ENCODE results near the gene YBX2. TPM values are rescaled to one million over a fixed set of nuclear protein-coding genes. Genes with fewer than 3 reads are reported as not detected.

Gene YBX2
- total RNA-seq, 1 experiment from 2014 or later, result 54.9 TPM

GRCh38 chr17:7327056-7327455, 32.6 kb upstream of the YBX2 start:
- H3K9me3 ChIP-seq (ENCODE audit: control insufficient read depth, insufficient read depth, low read depth, low read length), result no peaks in the 10 kb centered on the region
- TF ChIP-seq TCF7L2 (IDR thresholded peaks at IDR 0.05; ENCODE audit: low read depth, low read length), result no peak
- TF ChIP-seq SIN3A (IDR thresholded peaks at IDR 0.05; ENCODE audit: borderline replicate concordance, insufficient read depth, low read depth, low read length), result no peak
- TF ChIP-seq CTCF (IDR thresholded peaks at IDR 0.05), result no peak
- no peak for TF ChIP-seq REST (IDR thresholded peaks at IDR 0.05; ENCODE audit: insufficient read depth in 1 of 2, low read depth in 2 of 2, low read length in 1 of 2)
- no peak for TF ChIP-seq POLR2AphosphoS5 (IDR thresholded peaks at IDR 0.05; ENCODE audit: low read depth, low read length)
- intact Hi-C loops (cut with micrococcal nuclease; ENCODE audit: unreplicated experiment) (no loop called here), in situ Hi-C loops (cut with HindIII; ENCODE audit: low pct_unique_long_range_greater_than_20kb, low sequenced_read_pairs) (no loop called here)
- no peak overlapping the region for H3K27ac ChIP-seq (ENCODE audit: low read length)
- DNase-seq (ENCODE audit: low read depth, low spot score) (no peak), ATAC-seq (no peak)
- ChIA-PET CTCF (no interaction called here), POLR2A (no interaction called here)
- H3K27me3 ChIP-seq (ENCODE audit: control insufficient read depth, insufficient read depth, low read length), result no peaks in the 10 kb centered on the region
- BruUV-seq (replicated peaks), result no TSS peak
- H3K4me3 ChIP-seq (ENCODE audit: low read depth in 2 of 2, low read length in 2 of 2), result no peak overlapping the region
- no peaks in the 10 kb centered on the region; the same call in 1 of the 2 replicates for H3K36me3 ChIP-seq (ENCODE audit: control insufficient read depth, insufficient read depth, low read length)
- H3K4me1 ChIP-seq (ENCODE audit: control insufficient read depth, insufficient read depth, low read length), result peaks cover 7% of the 10 kb centered on the region

- ATAC-seq, result no peak
- no peaks in the 10 kb centered on the region for H3K27me3 ChIP-seq (ENCODE audit: control insufficient read depth, insufficient read depth, low read length)
- CTCF ChIA-PET, result no interaction called here
- no peaks in the 10 kb centered on the region; the same call in 1 of the 2 replicates for H3K36me3 ChIP-seq (ENCODE audit: control insufficient read depth, insufficient read depth, low read length)
- intact Hi-C loops (cut with micrococcal nuclease; ENCODE audit: unreplicated experiment) (no loop called here), in situ Hi-C loops (cut with HindIII; ENCODE audit: low pct_unique_long_range_greater_than_20kb, low sequenced_read_pairs) (no loop called here)
- H3K9me3 ChIP-seq (ENCODE audit: control insufficient read depth, insufficient read depth, low read depth, low read length), result no peaks in the 10 kb centered on the region
- no peak for DNase-seq (ENCODE audit: low read depth, low spot score)
- TF ChIP-seq TCF7L2 (IDR thresholded peaks at IDR 0.05; ENCODE audit: low read depth, low read length) (no peak), SIN3A (IDR thresholded peaks at IDR 0.05; ENCODE audit: borderline replicate concordance, insufficient read depth, low read depth, low read length) (no peak), REST (IDR thresholded peaks at IDR 0.05; ENCODE audit: insufficient read depth in 1 of 2, low read depth in 2 of 2, low read length in 1 of 2) (no peak), POLR2AphosphoS5 (IDR thresholded peaks at IDR 0.05; ENCODE audit: low read depth, low read length) (no peak), CTCF (IDR thresholded peaks at IDR 0.05) (no peak)
- no peak overlapping the region for H3K4me3 ChIP-seq (ENCODE audit: low read depth in 2 of 2, low read length in 2 of 2)
- POLR2A ChIA-PET, result no interaction called here
- no TSS peak for BruUV-seq (replicated peaks)
- no peak overlapping the region for H3K27ac ChIP-seq (ENCODE audit: low read length)
- H3K4me1 ChIP-seq (ENCODE audit: control insufficient read depth, insufficient read depth, low read length), result peaks cover 7% of the 10 kb centered on the region
Measured at GRCh38 chr17:7326186-7326585, 31.7 kb upstream of the YBX2 start.

Data from Panc1 (cell line).